HEK293 (cell line): Measurements from ENCODE around the gene MYOF.

Experiments
- CTCF ChIA-PET: fragments of 350-600 bp; formaldehyde crosslinking; extraction: SDS; loops from one replicate; lab custom pipeline; 2021; ENCODE audit warnings: antibody characterized with exemption; lab: Yijun Ruan, JAX
- POLR2A ChIA-PET: fragments of 300-600 bp; formaldehyde crosslinking; extraction: SDS; loops from one replicate; lab custom pipeline; 2020; ENCODE audit warnings: antibody characterized with exemption, inconsistent platforms; lab: Yijun Ruan, JAX
- H3K27ac ChIP-seq: fragments of 200-500 bp; sonication (Bioruptor generic); 2 replicates; pipeline ENCODE4 v1.5.1; 2014; ENCODE audit warnings: low read depth, low read length, control low read depth, inconsistent platforms; ENCODE audit errors: extremely low read depth
- H3K36me3 ChIP-seq, 2 experiments: fragments of 200-500 bp in 1 of 2; sonication (Bioruptor generic) in 1 of 2; 1 replicate in 1 of 2; 2 replicates in 1 of 2; pipeline ENCODE4 v1.5.1; 2014 to 2017; ENCODE audit warnings: inconsistent platforms in 2 of 2, low read length in 2 of 2; ENCODE audit not compliant: control insufficient read depth in 2 of 2, insufficient read depth in 1 of 2
- H3K4me1 ChIP-seq: fragments of 200-500 bp; sonication (Bioruptor generic); 2 replicates; pipeline ENCODE4 v1.5.1; 2014; ENCODE audit warnings: mild to moderate bottlenecking, low read length, inconsistent platforms; ENCODE audit not compliant: control insufficient read depth, insufficient read depth
- H3K4me3 ChIP-seq: 2 replicates; pipeline ENCODE4 v1.5.1; 2011; ENCODE audit warnings: low read depth, mild to moderate bottlenecking, control low read depth, low read length, moderate library complexity
- H3K9me3 ChIP-seq: fragments of 200-500 bp; sonication (Bioruptor generic); 2 replicates; pipeline ENCODE4 v1.5.1; 2014; ENCODE audit warnings: low read depth, low read length, inconsistent platforms; ENCODE audit not compliant: control insufficient read depth, insufficient read depth
- GLIS1 ChIP-seq: fragments of 450-650 bp; formaldehyde crosslinking; IDR thresholded peaks from 2 replicates; pipeline ENCODE4 v1.5.1; 2016; ENCODE audit warnings: missing biosample characterization, missing genetic modification characterization
- MEIS1 ChIP-seq: sonication (generic); formaldehyde crosslinking; IDR thresholded peaks from 2 replicates; pipeline ENCODE4 v1.8.1; 2022; ENCODE audit warnings: missing genetic modification reagents, mild to moderate bottlenecking, borderline replicate concordance
- PATZ1 ChIP-seq: fragments of 450-650 bp; formaldehyde crosslinking; IDR thresholded peaks from 2 replicates; pipeline ENCODE4 v1.5.1; 2016; ENCODE audit warnings: missing biosample characterization, missing genetic modification characterization
- PRDM1 ChIP-seq: fragments of 450-650 bp; formaldehyde crosslinking; IDR thresholded peaks from 2 replicates; pipeline ENCODE4; 2016; ENCODE audit warnings: missing biosample characterization, missing genetic modification characterization
- SP2 ChIP-seq: fragments of 450-650 bp; formaldehyde crosslinking; IDR thresholded peaks from 2 replicates; pipeline ENCODE4 v1.5.1; 2016; ENCODE audit warnings: missing biosample characterization, missing genetic modification characterization
- TCF7L2 ChIP-seq: IDR thresholded peaks from 2 replicates; pipeline ENCODE4 v1.6.1; 2011; ENCODE audit warnings: low read depth, mild to moderate bottlenecking, inconsistent platforms, low read length, moderate library complexity, borderline replicate concordance
- ZBTB1 ChIP-seq: fragments of 450-650 bp; formaldehyde crosslinking; IDR thresholded peaks from 2 replicates; pipeline ENCODE4 v1.5.1; 2016; ENCODE audit warnings: missing biosample characterization, missing genetic modification characterization
- ZBTB21 ChIP-seq: fragments of 450-650 bp; formaldehyde crosslinking; IDR thresholded peaks from 2 replicates; pipeline ENCODE4 v1.5.1; 2017; ENCODE audit warnings: missing biosample characterization, missing genetic modification characterization
- ZEB2 ChIP-seq: fragments of 450-650 bp; formaldehyde crosslinking; IDR thresholded peaks from 2 replicates; pipeline ENCODE4 v1.5.1; 2016; ENCODE audit warnings: missing biosample characterization, missing genetic modification characterization
- ZFP41 ChIP-seq: fragments of 450-650 bp; formaldehyde crosslinking; IDR thresholded peaks from 2 replicates; pipeline ENCODE4 v1.5.1; 2016; ENCODE audit warnings: missing biosample characterization, missing genetic modification characterization, borderline replicate concordance
- ZNF10 ChIP-seq: fragments of 450-650 bp; formaldehyde crosslinking; IDR thresholded peaks from 2 replicates; pipeline ENCODE4 v1.5.1; 2017; ENCODE audit warnings: missing biosample characterization, missing genetic modification characterization
- ZNF132 ChIP-seq: fragments of 450-650 bp; formaldehyde crosslinking; IDR thresholded peaks from 2 replicates; pipeline ENCODE4 v1.5.1; 2017; ENCODE audit warnings: missing biosample characterization, missing genetic modification characterization, borderline replicate concordance
- ZNF18 ChIP-seq: fragments of 450-650 bp; formaldehyde crosslinking; IDR thresholded peaks from 2 replicates; pipeline ENCODE4 v1.5.1; 2016; ENCODE audit warnings: missing biosample characterization, missing genetic modification characterization
- ZNF184 ChIP-seq: fragments of 450-650 bp; IDR thresholded peaks from 2 replicates; pipeline ENCODE4 v1.5.1; 2018; ENCODE audit warnings: missing biosample characterization, mild to moderate bottlenecking, missing genetic modification characterization
- ZNF202 ChIP-seq: fragments of 450-650 bp; formaldehyde crosslinking; IDR thresholded peaks from 2 replicates; pipeline ENCODE4 v1.5.1; 2016; ENCODE audit warnings: missing biosample characterization, missing genetic modification characterization, borderline replicate concordance
- ZNF221 ChIP-seq: fragments of 450-650 bp; formaldehyde crosslinking; IDR thresholded peaks from 2 replicates; pipeline ENCODE4 v1.5.1; 2017; ENCODE audit warnings: missing biosample characterization, missing genetic modification characterization, borderline replicate concordance
- ZNF274 ChIP-seq, 2 experiments: fragments of 200-500 bp in 1 of 2; fragments of 450-650 bp in 1 of 2; sonication (Bioruptor generic) in 1 of 2; formaldehyde crosslinking in 1 of 2; IDR thresholded peaks; 2 replicates each; pipeline versions ENCODE4 v1.5.1 to v1.6.1; 2014 to 2016; ENCODE audit warnings: borderline replicate concordance in 1 of 2, inconsistent platforms in 1 of 2, low read length in 1 of 2, missing biosample characterization in 1 of 2, missing genetic modification characterization in 1 of 2
- ZNF302 ChIP-seq: fragments of 450-650 bp; formaldehyde crosslinking; IDR thresholded peaks from 2 replicates; pipeline ENCODE4 v1.5.1; 2016; ENCODE audit warnings: missing biosample characterization, missing genetic modification characterization, low read depth
- ZNF324 ChIP-seq: fragments of 450-650 bp; formaldehyde crosslinking; IDR thresholded peaks from 2 replicates; pipeline ENCODE4 v1.5.1; 2016; ENCODE audit warnings: missing biosample characterization, missing genetic modification characterization
- ZNF354C ChIP-seq: fragments of 450-650 bp; formaldehyde crosslinking; IDR thresholded peaks from 2 replicates; pipeline ENCODE4 v1.5.1; 2016; ENCODE audit warnings: missing biosample characterization, missing genetic modification characterization, low read depth, borderline replicate concordance
- ZNF37A ChIP-seq: fragments of 450-650 bp; IDR thresholded peaks from 2 replicates; pipeline ENCODE4 v1.5.1; 2018; ENCODE audit warnings: missing biosample characterization, missing genetic modification characterization
- ZNF433 ChIP-seq: fragments of 450-650 bp; formaldehyde crosslinking; IDR thresholded peaks from 2 replicates; pipeline ENCODE4 v1.5.1; 2016; ENCODE audit warnings: missing biosample characterization, missing genetic modification characterization, low read depth
- ZNF544 ChIP-seq: fragments of 450-650 bp; formaldehyde crosslinking; IDR thresholded peaks from 2 replicates; pipeline ENCODE4 v1.5.0; 2017; ENCODE audit warnings: missing biosample characterization, missing genetic modification characterization
- ZNF548 ChIP-seq: fragments of 450-650 bp; formaldehyde crosslinking; IDR thresholded peaks from 2 replicates; pipeline ENCODE4 v1.5.1; 2016; ENCODE audit warnings: missing biosample characterization, missing genetic modification characterization
- ZNF639 ChIP-seq: fragments of 450-650 bp; formaldehyde crosslinking; IDR thresholded peaks from 2 replicates; pipeline ENCODE4 v1.5.1; 2016; ENCODE audit warnings: missing biosample characterization, missing genetic modification characterization
- ZNF677 ChIP-seq: fragments of 450-650 bp; IDR thresholded peaks from 2 replicates; pipeline ENCODE4 v1.5.0; 2018; ENCODE audit warnings: missing biosample characterization, mild to moderate bottlenecking, missing genetic modification characterization, moderate library complexity
- ZSCAN16 ChIP-seq: fragments of 450-650 bp; formaldehyde crosslinking; IDR thresholded peaks from 2 replicates; pipeline ENCODE4 v1.5.1; 2016; ENCODE audit warnings: missing biosample characterization, missing genetic modification characterization

Gene MYOF

DNA sequence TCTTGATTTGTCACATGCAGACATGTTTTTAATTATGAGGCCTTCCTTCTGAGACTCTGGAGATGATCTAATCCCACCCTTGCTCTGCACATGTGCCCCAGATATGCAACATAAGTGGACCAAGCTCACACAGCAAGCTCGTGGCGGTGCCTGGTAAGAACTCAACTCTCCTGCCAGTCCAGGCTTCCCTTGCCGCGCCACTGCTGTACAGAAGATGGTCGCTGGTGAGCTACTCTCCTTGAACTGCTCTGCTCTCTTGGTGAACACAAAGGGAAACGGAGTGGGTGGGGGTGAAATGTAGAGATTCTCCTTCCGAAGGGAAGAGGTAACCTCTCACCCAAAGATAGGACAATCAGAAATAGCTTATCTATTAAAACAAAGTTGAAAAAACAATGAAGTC is 25.7 kb downstream of the MYOF start:
- H3K27ac ChIP-seq: no peak overlapping the region
- ChIA-PET CTCF (interaction anchor here (0.9 to 5.1 kb wide), 3 partner anchors 26 to 80 kb away, joined by 4 to 33 read pairs (median 25); partner anchors contain the start of gene MYOF), POLR2A (interaction anchor here (1.1 kb wide), 1 partner anchor 11 kb away, joined by 5 read pairs; no protein-coding TSS in a partner anchor)
- TF ChIP-seq ZEB2 (tag by site-specific recombination) (no peak), GLIS1 (tag by site-specific recombination) (no peak), ZNF184 (tag by site-specific recombination) (no peak), ZNF433 (tag by site-specific recombination) (no peak), ZNF639 (tag by site-specific recombination) (no peak), TCF7L2 (no peak), ZBTB21 (tag by site-specific recombination) (no peak), ZNF132 (no peak), PRDM1 (tag by site-specific recombination) (no peak), ZNF10 (tag by site-specific recombination) (no peak), ZNF677 (tag by site-specific recombination) (no peak), ZSCAN16 (tag by site-specific recombination) (no peak), PATZ1 (no peak), ZNF221 (no peak)
- no peaks in the 10 kb centered on the region for H3K4me1 ChIP-seq
- no peak overlapping the region for H3K4me3 ChIP-seq
- H3K36me3 ChIP-seq: no peaks in the 10 kb centered on the region
- H3K9me3 ChIP-seq: no peaks in the 10 kb centered on the region

GRCh38 chr10:93454736-93455135 is 27.4 kb downstream of the MYOF start:
- TF ChIP-seq ZBTB1: no peak
- no peak for TF ChIP-seq ZNF202 (tag by site-specific recombination)
- TF ChIP-seq ZNF548 (tag by site-specific recombination): no peak
- no peak for TF ChIP-seq ZNF18 (tag by site-specific recombination)
- TF ChIP-seq ZNF544 (tag by site-specific recombination): no peak
- no peak for TF ChIP-seq ZNF302 (tag by site-specific recombination)
- no peak for TF ChIP-seq ZNF354C
- no peak for TF ChIP-seq ZNF274 (IDR thresholded peaks at IDR 0.05; ENCODE audit: low read length)
- TF ChIP-seq ZNF274 (tag by site-specific recombination; IDR thresholded peaks at IDR 0.05; ENCODE audit: borderline replicate concordance): no peak
- no peak for TF ChIP-seq ZNF37A
- TF ChIP-seq SP2 (tag by site-specific recombination): no peak
- no peak for TF ChIP-seq ZNF324 (tag by site-specific recombination)
- TF ChIP-seq MEIS1 (CRISPR knock-in tag): no peak
- no peak for TF ChIP-seq ZFP41 (tag by site-specific recombination)
- TF ChIP-seq ZNF221: no peak
- no peak overlapping the region for H3K27ac ChIP-seq
- H3K4me1 ChIP-seq: no peaks in the 10 kb centered on the region
- POLR2A ChIA-PET: no interaction called here
- H3K9me3 ChIP-seq: no peaks in the 10 kb centered on the region
- CTCF ChIA-PET: interaction anchor here (0.7 kb wide), 1 partner anchor 80 kb away, joined by 3 read pairs; no protein-coding TSS in a partner anchor
- no peaks in the 10 kb centered on the region for H3K36me3 ChIP-seq
- H3K4me3 ChIP-seq: no peak overlapping the region
